Measurements from ENCODE around the gene CCDC192. TPM values are rescaled to one million over a fixed set of nuclear protein-coding genes. Genes with fewer than 3 reads are reported as not detected.

Gene CCDC192
- total and polyA plus RNA-seq, 2 of the 4 experiments (the other 2 are of a cell fraction): not detected

DNA sequence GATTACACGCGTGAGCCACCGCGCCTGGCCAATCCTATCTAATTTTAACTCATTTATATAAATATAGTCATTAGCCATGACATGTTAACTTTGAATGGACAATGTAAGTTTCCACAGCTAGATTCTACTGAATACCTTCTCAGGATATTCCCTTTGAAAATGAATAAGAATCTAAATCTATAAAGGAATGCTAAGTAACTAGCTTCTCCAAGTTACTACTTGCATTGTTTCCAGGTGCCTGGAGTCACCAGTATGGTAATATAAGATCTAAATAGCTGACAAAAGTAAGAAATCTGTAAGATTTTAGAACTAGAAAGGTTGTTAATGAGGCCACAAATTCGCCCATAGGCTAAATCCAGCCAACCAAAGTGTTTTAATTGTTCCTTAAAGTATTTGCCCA, 191.3 kb downstream of the CCDC192 start:
- Histone ChIP-seq H3K79me1 (ENCODE audit: low read depth in 1 of 2, low read length in 2 of 2) (no peaks in the 10 kb centered on the region), H3K27ac (ENCODE audit: insufficient read depth, low read length) (no peak overlapping the region), H4K91ac (ENCODE audit: insufficient read depth, low read depth, low read length) (no peak overlapping the region), H3K4ac (ENCODE audit: low read depth, low read length) (no peak overlapping the region), H2AK5ac (ENCODE audit: low read depth, low read length) (no peak overlapping the region), H3K4me1 (ENCODE audit: control insufficient read depth, insufficient read depth, low read length) (peaks cover 8% of the 10 kb centered on the region), H3K4me2 (ENCODE audit: low read depth, low read length) (no peak overlapping the region), H3K9ac (ENCODE audit: low read depth, low read length) (no peak overlapping the region), H2AFZ (replicated peaks; ENCODE audit: low read length, poor library complexity) (no peak overlapping the region), H4K20me1 (ENCODE audit: insufficient read depth, low read length) (no peaks in the 10 kb centered on the region), H4K5ac (ENCODE audit: low read depth, low read length) (no peak overlapping the region), H3K9me3 (ENCODE audit: control insufficient read depth, insufficient read depth, low read length) (no peaks in the 10 kb centered on the region), H3K4me3 (ENCODE audit: insufficient read depth, low read depth, low read length) (no peak overlapping the region), H3K27me3 (ENCODE audit: control insufficient read depth, insufficient read depth, low read length) (no peaks in the 10 kb centered on the region), H2BK15ac (ENCODE audit: low read depth, low read length) (no peak overlapping the region), H3K36me3 (ENCODE audit: control insufficient read depth, insufficient read depth, low read length) (no peaks in the 10 kb centered on the region), H3K18ac (ENCODE audit: low read depth, low read length) (no peak overlapping the region), H3K14ac (replicated peaks; ENCODE audit: low read depth, low read length) (no peak overlapping the region), H2BK20ac (ENCODE audit: low read depth, low read length) (no peak overlapping the region), H2BK5ac (ENCODE audit: low read depth, low read length, poor library complexity, severe bottlenecking) (no peak overlapping the region), H3K23ac (ENCODE audit: low read depth, low read length) (no peak overlapping the region), H3K9me1 (ENCODE audit: insufficient read depth, low read length) (peaks cover 10% of the 10 kb centered on the region; the same call in 1 of the 2 replicates), H3K56ac (ENCODE audit: extremely low read depth, insufficient read depth, low read length) (no peak overlapping the region), H4K8ac (ENCODE audit: low read depth in 2 of 2, low read length in 2 of 2) (no peak overlapping the region), H2AK9ac (replicated peaks; ENCODE audit: low read depth, low read length, poor library complexity) (no peak overlapping the region), H2BK120ac (ENCODE audit: low read depth, low read length) (no peak overlapping the region)
- ATAC-seq (ENCODE audit: low read depth): no peak
- DNase-seq: no peak
- intact Hi-C loops (cut with micrococcal nuclease): no loop called here
- in situ Hi-C loops (cut with MboI; ENCODE audit: low sequenced_read_pairs): loop anchor here (25.0 kb wide), 1 partner anchor 332 kb away; no protein-coding TSS in a partner anchor
- ChIA-PET CTCF (interaction anchor here (1.4 kb wide), 1 partner anchor 16 kb away, joined by 3 read pairs; no protein-coding TSS in a partner anchor), POLR2A (ENCODE audit: unreplicated experiment) (no interaction called here)
- WGBS, 2 experiments (ENCODE audit: extremely low coverage in 2 of 2, insufficient read length in 1 of 2): no CpG with 5 or more reads among the region's 5 CpGs
- dilution Hi-C loops (cut with HindIII; ENCODE audit: low sequenced_read_pairs, unreplicated experiment): no loop called here
- TF ChIP-seq MAFK (IDR thresholded peaks at IDR 0.05; ENCODE audit: low read depth, low read length) (no peak), MAZ (IDR thresholded peaks at IDR 0.05; ENCODE audit: borderline replicate concordance, low read depth, low read length) (no peak), RCOR1 (IDR thresholded peaks at IDR 0.05; ENCODE audit: insufficient replicate concordance, low read length) (no peak), NFE2L2 (IDR thresholded peaks at IDR 0.05; ENCODE audit: low read depth, low read length) (no peak), RAD21 (IDR thresholded peaks at IDR 0.05; ENCODE audit: low read length) (no peak), CEBPB (IDR thresholded peaks at IDR 0.05; ENCODE audit: low read depth, low read length) (no peak), RFX5 (IDR thresholded peaks at IDR 0.05; ENCODE audit: low read depth, low read length) (no peak), CTCF (conservative IDR thresholded peaks at IDR 0.05; ENCODE audit: low read depth, low read length) (no peak), BHLHE40 (IDR thresholded peaks at IDR 0.05; ENCODE audit: low read depth, low read length) (no peak), ELK1 (IDR thresholded peaks at IDR 0.05; ENCODE audit: borderline replicate concordance, low read depth, low read length) (no peak), MXI1 (IDR thresholded peaks at IDR 0.05; ENCODE audit: borderline replicate concordance, low read depth, low read length) (no peak), FOS (IDR thresholded peaks at IDR 0.05; ENCODE audit: low read depth, low read length) (no peak), POLR2A (IDR thresholded peaks at IDR 0.05; ENCODE audit: low read depth, low read length) (no peak), SMC3 (IDR thresholded peaks at IDR 0.05; ENCODE audit: low read depth, low read length) (no peak), CHD1 (IDR thresholded peaks at IDR 0.05; ENCODE audit: low read depth, low read length) (no peak)
- TF ChIP-seq, protein P1, sequence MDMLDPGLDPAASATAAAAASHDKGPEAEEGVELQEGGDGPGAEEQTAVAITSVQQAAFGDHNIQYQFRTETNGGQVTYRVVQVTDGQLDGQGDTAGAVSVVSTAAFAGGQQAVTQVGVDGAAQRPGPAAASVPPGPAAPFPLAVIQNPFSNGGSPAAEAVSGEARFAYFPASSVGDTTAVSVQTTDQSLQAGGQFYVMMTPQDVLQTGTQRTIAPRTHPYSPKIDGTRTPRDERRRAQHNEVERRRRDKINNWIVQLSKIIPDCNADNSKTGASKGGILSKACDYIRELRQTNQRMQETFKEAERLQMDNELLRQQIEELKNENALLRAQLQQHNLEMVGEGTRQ (IDR thresholded peaks at IDR 0.05; ENCODE audit: low read depth, low read length): no peak
- no TSS peak for BruUV-seq (replicated peaks)

Measured in IMR-90 (cell line).